ENCODE data around the gene DBP. TPM values are rescaled to one million over a fixed set of nuclear protein-coding genes. Genes with fewer than 3 reads are reported as not detected.

The DBP gene
- total RNA-seq, 1 experiment from 2014 or later = 12.0 TPM

- no peak for TF ChIP-seq PREB (CRISPR knock-in tag; IDR thresholded peaks at IDR 0.05; ENCODE audit: borderline replicate concordance)
- no peak for TF ChIP-seq E2F1 (CRISPR knock-in tag; IDR thresholded peaks at IDR 0.05)
- no peak for TF ChIP-seq FOXJ3 (CRISPR knock-in tag; IDR thresholded peaks at IDR 0.05; ENCODE audit: borderline replicate concordance)
- TF ChIP-seq NR2C2 (CRISPR knock-in tag; IDR thresholded peaks at IDR 0.05) = no peak
- no peak for TF ChIP-seq ZNF416 (CRISPR knock-in tag; IDR thresholded peaks at IDR 0.05)
- no peak for TF ChIP-seq CBFB (CRISPR knock-in tag; IDR thresholded peaks at IDR 0.05; ENCODE audit: low read depth)
- TF ChIP-seq FOXP1 (CRISPR knock-in tag; IDR thresholded peaks at IDR 0.05; ENCODE audit: borderline replicate concordance) = peak; percentile 68; the same call in 1 of the 2 replicates
- TF ChIP-seq SOX15 (CRISPR knock-in tag; IDR thresholded peaks at IDR 0.05) = no peak
- no peak for TF ChIP-seq ZBTB43 (CRISPR knock-in tag; IDR thresholded peaks at IDR 0.05)
- no peak for TF ChIP-seq ZNF138 (CRISPR knock-in tag; conservative IDR thresholded peaks at IDR 0.05)
- TF ChIP-seq RELA (CRISPR knock-in tag; IDR thresholded peaks at IDR 0.05; ENCODE audit: borderline replicate concordance) = no peak
- no peak for TF ChIP-seq GTF2I (CRISPR knock-in tag; conservative IDR thresholded peaks at IDR 0.05)
- peak; percentile 80 for TF ChIP-seq NFYB (CRISPR knock-in tag; conservative IDR thresholded peaks at IDR 0.05; ENCODE audit: low read depth)
- TF ChIP-seq NR3C1 (CRISPR knock-in tag; conservative IDR thresholded peaks at IDR 0.05; ENCODE audit: low read depth) = no peak
- peak; percentile 38; the same call in 1 of the 2 replicates for TF ChIP-seq PRDM15 (CRISPR knock-in tag; IDR thresholded peaks at IDR 0.05)
- no peak for TF ChIP-seq USF2 (CRISPR knock-in tag; IDR thresholded peaks at IDR 0.05)
- no peak; the same call in 1 of the 2 replicates for TF ChIP-seq CREM (CRISPR knock-in tag; IDR thresholded peaks at IDR 0.05)
- TF ChIP-seq GABPB1 (CRISPR knock-in tag; IDR thresholded peaks at IDR 0.05) = no peak
- no peak for TF ChIP-seq ZNF671 (CRISPR knock-in tag; IDR thresholded peaks at IDR 0.05)
- peak; percentile 81 for TF ChIP-seq MAX (CRISPR knock-in tag; IDR thresholded peaks at IDR 0.05)
- no peak for TF ChIP-seq MLX (CRISPR knock-in tag; IDR thresholded peaks at IDR 0.05)
These were observed 23.9 kb upstream of the DBP start (continued) for GRCh38 chr19:48660852-48661710.

Data from WTC11 (cell line).